Gastrocnemius medialis (tissue), 4 donors: ENCODE measurements around the gene IDH3A.

Experiments
- CTCF ChIP-seq, 5 experiments: fragments of 450-650 bp in 3 of 5; fragments of 200-600 bp in 2 of 5; sonication (generic) in 2 of 5; IDR thresholded peaks in 4 of 5; conservative IDR thresholded peaks in 1 of 5; 1 replicate in 4 of 5; 2 replicates in 1 of 5; pipeline ENCODE4 v1.5.1; 2016 to 2019; ENCODE audit warnings: antibody characterized with exemption in 5 of 5, mild to moderate bottlenecking in 3 of 5, moderate library complexity in 3 of 5
- POLR2A ChIP-seq, 2 donors: fragments of 450-650 bp; IDR thresholded peaks; one replicate each; pipeline ENCODE4 v1.6.1; 2017; ENCODE audit warnings: antibody characterized with exemption in 2 of 2, mild to moderate bottlenecking in 2 of 2, moderate library complexity in 2 of 2

GRCh38 chr15:78206326-78207109 is 57.4 kb downstream of the IDH3A start:
- TF ChIP-seq POLR2A (IDR thresholded peaks at IDR 0.05) (no peak), CTCF (IDR thresholded peaks at IDR 0.05 in 4 of 5, conservative IDR thresholded peaks at IDR 0.05 in 1 of 5) (no peak)
